Hepatocyte (in vitro differentiated cells): ENCODE measurements around the gene C8G.

ENCODE experiments used
- EZH2phosphoT487 ChIP-seq: fragments of 200-600 bp; sonication (generic); IDR thresholded peaks from one replicate; pipeline ENCODE4 v1.6.1; 2018; ENCODE audit warnings: antibody characterized with exemption, mild to moderate bottlenecking, low read depth, moderate library complexity; ENCODE audit not compliant: unreplicated experiment, severe bottlenecking
- TF ChIP-seq, protein P1 (sequence below): fragments of 200-600 bp; sonication (generic); IDR thresholded peaks from 2 replicates; pipeline ENCODE4 v1.5.1; 2016; ENCODE audit warnings: antibody characterized with exemption, mild to moderate bottlenecking; ENCODE audit not compliant: poor library complexity

- TF ChIP-seq EZH2phosphoT487 = no peak
- TF ChIP-seq, protein P1, sequence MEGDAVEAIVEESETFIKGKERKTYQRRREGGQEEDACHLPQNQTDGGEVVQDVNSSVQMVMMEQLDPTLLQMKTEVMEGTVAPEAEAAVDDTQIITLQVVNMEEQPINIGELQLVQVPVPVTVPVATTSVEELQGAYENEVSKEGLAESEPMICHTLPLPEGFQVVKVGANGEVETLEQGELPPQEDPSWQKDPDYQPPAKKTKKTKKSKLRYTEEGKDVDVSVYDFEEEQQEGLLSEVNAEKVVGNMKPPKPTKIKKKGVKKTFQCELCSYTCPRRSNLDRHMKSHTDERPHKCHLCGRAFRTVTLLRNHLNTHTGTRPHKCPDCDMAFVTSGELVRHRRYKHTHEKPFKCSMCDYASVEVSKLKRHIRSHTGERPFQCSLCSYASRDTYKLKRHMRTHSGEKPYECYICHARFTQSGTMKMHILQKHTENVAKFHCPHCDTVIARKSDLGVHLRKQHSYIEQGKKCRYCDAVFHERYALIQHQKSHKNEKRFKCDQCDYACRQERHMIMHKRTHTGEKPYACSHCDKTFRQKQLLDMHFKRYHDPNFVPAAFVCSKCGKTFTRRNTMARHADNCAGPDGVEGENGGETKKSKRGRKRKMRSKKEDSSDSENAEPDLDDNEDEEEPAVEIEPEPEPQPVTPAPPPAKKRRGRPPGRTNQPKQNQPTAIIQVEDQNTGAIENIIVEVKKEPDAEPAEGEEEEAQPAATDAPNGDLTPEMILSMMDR = no peak
Measured at GRCh38 chr9:136995772-136996311, 50.8 kb downstream of the C8G start.
